Measurements from ENCODE around the gene CNTD1. TPM values are rescaled to one million over a fixed set of nuclear protein-coding genes. Genes with fewer than 3 reads are reported as not detected.

CNTD1 gene
- total and polyA plus RNA-seq, 2 experiments from 2014 or later: 0.27 to 2.5 TPM

GRCh38 chr17:42775534-42776098, 23.0 kb upstream of the CNTD1 start:
- peaks cover under 1% of the 10 kb centered on the region for H3K27me3 ChIP-seq
- DNase-seq (ENCODE audit: low read depth in 1 of 2, low spot score in 1 of 2): peak in 1 of 2 donors; percentile 49
- H3K4me3 ChIP-seq: no peak overlapping the region
- no peak overlapping the region for H3K27ac ChIP-seq
- H3K9me3 ChIP-seq (ENCODE audit: low read depth): no peaks in the 10 kb centered on the region
- peaks cover 8% of the 10 kb centered on the region for H3K4me1 ChIP-seq (ENCODE audit: low read depth)
- H3K36me3 ChIP-seq: peaks cover 26% of the 10 kb centered on the region
- TF ChIP-seq CTCF (IDR thresholded peaks at IDR 0.05; ENCODE audit: low read depth, low read length): no peak

GRCh38 chr17:42778570-42778969, 20.1 kb upstream of the CNTD1 start:
- no peak for TF ChIP-seq CTCF (IDR thresholded peaks at IDR 0.05; ENCODE audit: low read depth, low read length)
- no peak for DNase-seq (ENCODE audit: low read depth in 1 of 2, low spot score in 1 of 2)
- H3K27me3 ChIP-seq: peaks cover 29% of the 10 kb centered on the region
- H3K4me3 ChIP-seq: no peak overlapping the region
- no peak overlapping the region for H3K27ac ChIP-seq
- no peaks in the 10 kb centered on the region for H3K9me3 ChIP-seq (ENCODE audit: low read depth)
- peaks cover 26% of the 10 kb centered on the region for H3K36me3 ChIP-seq
- H3K4me1 ChIP-seq (ENCODE audit: low read depth): peaks cover 5% of the 10 kb centered on the region

GRCh38 chr17:42779304-42779935, 19.2 kb upstream of the CNTD1 start:
- H3K36me3 ChIP-seq: peaks cover 26% of the 10 kb centered on the region
- DNase-seq (ENCODE audit: low read depth in 1 of 2, low spot score in 1 of 2): no peak
- H3K9me3 ChIP-seq (ENCODE audit: low read depth): no peaks in the 10 kb centered on the region
- no peak overlapping the region for H3K4me3 ChIP-seq
- no peaks in the 10 kb centered on the region for H3K4me1 ChIP-seq (ENCODE audit: low read depth)
- peaks cover 34% of the 10 kb centered on the region for H3K27me3 ChIP-seq
- no peak for TF ChIP-seq CTCF (IDR thresholded peaks at IDR 0.05; ENCODE audit: low read depth, low read length)
- no peak overlapping the region for H3K27ac ChIP-seq

GRCh38 chr17:42779936-42780850, 18.5 kb upstream of the CNTD1 start, which contains the start of gene WNK4:
WNK4 (plus strand) TSS chr17:42780610; CDS start chr17:42780699, 89 bp downstream.
- no peaks in the 10 kb centered on the region for H3K4me1 ChIP-seq (ENCODE audit: low read depth)
- peak within 1 kb of the TSS; percentile 50 for H3K4me3 ChIP-seq
- DNase-seq (ENCODE audit: low read depth in 1 of 2, low spot score in 1 of 2): peak; percentile 46 to 53
- peaks cover 34% of the 10 kb centered on the region for H3K27me3 ChIP-seq
- H3K27ac ChIP-seq: no peak within 1 kb of the TSS
- H3K36me3 ChIP-seq: peaks cover 21% of the 10 kb centered on the region
- no peaks in the 10 kb centered on the region for H3K9me3 ChIP-seq (ENCODE audit: low read depth)
- TF ChIP-seq CTCF (IDR thresholded peaks at IDR 0.05; ENCODE audit: low read depth, low read length): no peak

GRCh38 chr17:42780851-42781638, 17.6 kb upstream of the CNTD1 start:
- Histone ChIP-seq H3K27ac (no peak overlapping the region), H3K4me1 (ENCODE audit: low read depth) (no peaks in the 10 kb centered on the region), H3K36me3 (peaks cover 14% of the 10 kb centered on the region), H3K27me3 (peaks cover 37% of the 10 kb centered on the region), H3K4me3 (peak overlapping the region; percentile 50), H3K9me3 (ENCODE audit: low read depth) (no peaks in the 10 kb centered on the region)
- peak in 1 of 2 donors; percentile 26 for DNase-seq (ENCODE audit: low read depth in 1 of 2, low spot score in 1 of 2)
- no peak for TF ChIP-seq CTCF (IDR thresholded peaks at IDR 0.05; ENCODE audit: low read depth, low read length)

Measured in cardiac muscle cell (in vitro differentiated cells and primary cell).